ENCODE results near the gene TNFRSF6B. TPM values are rescaled to one million over a fixed set of nuclear protein-coding genes. Genes with fewer than 3 reads are reported as not detected.
A peak's percentile ranks its signal among the peaks of the same experiment; 100 is the strongest.

Gene TNFRSF6B
- total and polyA plus RNA-seq, 8 donors = 0.31 to 31.0 (median 2.1) TPM

GRCh38 chr20:63743210-63743970, 46.9 kb downstream of the TNFRSF6B start:
- H3K9me3 ChIP-seq = no peaks in the 10 kb centered on the region
- H3K27me3 ChIP-seq = no peaks in the 10 kb centered on the region
- no peak for FAIRE-seq
- no peak overlapping the region for H3K27ac ChIP-seq
- H3K4me1 ChIP-seq = peaks cover 8 to 14% (median 10%) of the 10 kb centered on the region in 3 donors
- ATAC-seq = no peak
- H3K36me3 ChIP-seq = peaks cover 0 to 11% (median 6%) of the 10 kb centered on the region in 3 donors
- 89 to 91% methylated on average over 31 of the region's 31 CpGs for WGBS, 2 donors
- DNase-seq = peak in 2 of 6 donors; percentile 32 to 70
- intact Hi-C loops (cut with DNase I) = no loop called here
- H3K4me3 ChIP-seq = no peak overlapping the region
- TF ChIP-seq, protein P1, sequence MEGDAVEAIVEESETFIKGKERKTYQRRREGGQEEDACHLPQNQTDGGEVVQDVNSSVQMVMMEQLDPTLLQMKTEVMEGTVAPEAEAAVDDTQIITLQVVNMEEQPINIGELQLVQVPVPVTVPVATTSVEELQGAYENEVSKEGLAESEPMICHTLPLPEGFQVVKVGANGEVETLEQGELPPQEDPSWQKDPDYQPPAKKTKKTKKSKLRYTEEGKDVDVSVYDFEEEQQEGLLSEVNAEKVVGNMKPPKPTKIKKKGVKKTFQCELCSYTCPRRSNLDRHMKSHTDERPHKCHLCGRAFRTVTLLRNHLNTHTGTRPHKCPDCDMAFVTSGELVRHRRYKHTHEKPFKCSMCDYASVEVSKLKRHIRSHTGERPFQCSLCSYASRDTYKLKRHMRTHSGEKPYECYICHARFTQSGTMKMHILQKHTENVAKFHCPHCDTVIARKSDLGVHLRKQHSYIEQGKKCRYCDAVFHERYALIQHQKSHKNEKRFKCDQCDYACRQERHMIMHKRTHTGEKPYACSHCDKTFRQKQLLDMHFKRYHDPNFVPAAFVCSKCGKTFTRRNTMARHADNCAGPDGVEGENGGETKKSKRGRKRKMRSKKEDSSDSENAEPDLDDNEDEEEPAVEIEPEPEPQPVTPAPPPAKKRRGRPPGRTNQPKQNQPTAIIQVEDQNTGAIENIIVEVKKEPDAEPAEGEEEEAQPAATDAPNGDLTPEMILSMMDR (IDR thresholded peaks at IDR 0.05) = no peak

- H3K27me3 ChIP-seq = no peaks in the 10 kb centered on the region
- no peak overlapping the region for H3K4me3 ChIP-seq
- no peak for DNase-seq
- no peak for ATAC-seq
- no peak for FAIRE-seq
- H3K36me3 ChIP-seq = peaks cover 0 to 11% (median 6%) of the 10 kb centered on the region in 3 donors
- intact Hi-C loops (cut with DNase I) = no loop called here
- TF ChIP-seq, protein P1 (IDR thresholded peaks at IDR 0.05) = no peak
- H3K27ac ChIP-seq = no peak overlapping the region
- peaks cover 4 to 10% (median 6%) of the 10 kb centered on the region in 3 donors for H3K4me1 ChIP-seq
- WGBS, 2 donors = 69 to 74% methylated on average over 4 of the region's 4 CpGs
- H3K9me3 ChIP-seq = no peaks in the 10 kb centered on the region
Measured at GRCh38 chr20:63744158-63744557, 47.7 kb downstream of the TNFRSF6B start.

DNA sequence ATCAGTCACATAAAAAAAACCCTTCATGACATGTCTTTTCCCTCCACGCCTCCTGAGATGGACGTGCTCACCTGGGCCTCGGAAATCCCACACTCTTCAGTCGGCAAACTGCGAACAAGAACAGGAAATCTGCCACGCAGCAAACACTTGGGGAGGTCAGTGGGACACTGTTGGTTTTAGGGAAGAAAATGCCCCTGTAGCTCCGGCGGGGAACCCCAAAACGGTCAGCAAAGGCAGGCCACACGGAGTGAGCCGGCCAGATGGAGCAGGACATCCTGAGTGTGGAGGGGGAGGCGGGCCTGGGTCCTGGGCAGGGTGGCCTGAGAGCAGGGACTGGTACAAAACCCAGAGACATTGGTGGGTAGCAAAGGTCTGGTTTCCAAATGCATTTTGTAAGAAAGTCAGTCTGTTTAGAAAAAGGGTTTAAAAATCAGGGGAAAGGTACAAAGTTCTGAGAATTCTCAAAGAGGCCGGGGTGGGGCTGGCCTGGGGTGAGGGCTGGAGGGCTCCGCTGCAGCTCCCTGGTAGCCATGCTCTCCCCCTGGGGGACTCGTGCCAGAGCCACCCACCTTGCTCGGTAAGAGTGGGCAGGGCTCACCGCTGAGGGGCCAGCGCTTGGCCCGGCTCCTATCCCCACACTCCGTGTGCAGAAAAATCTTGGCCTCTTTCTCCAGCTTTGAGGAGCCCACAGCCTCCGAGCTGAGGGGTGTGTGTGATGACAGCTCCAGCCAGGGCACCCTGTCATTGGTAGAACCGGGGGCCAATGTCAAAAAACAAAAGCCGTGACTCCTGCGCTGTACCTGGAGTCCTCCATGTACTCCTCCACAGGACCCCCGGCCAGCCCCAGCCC, 48.3 kb downstream of the TNFRSF6B start:
- ATAC-seq (no peak), FAIRE-seq (no peak), DNase-seq (peak in 1 of 6 donors; percentile 31)
- Histone ChIP-seq H3K36me3 (peaks cover 0 to 11% (median 6%) of the 10 kb centered on the region in 3 donors), H3K27ac (no peak overlapping the region), H3K9me3 (no peaks in the 10 kb centered on the region), H3K4me3 (no peak overlapping the region), H3K4me1 (peaks cover 4 to 10% (median 6%) of the 10 kb centered on the region in 3 donors), H3K27me3 (no peaks in the 10 kb centered on the region)
- intact Hi-C loops (cut with DNase I) = no loop called here
- 77 to 80% methylated on average over 25 of the region's 25 CpGs for WGBS, 2 donors
- TF ChIP-seq, protein P1 (IDR thresholded peaks at IDR 0.05) = no peak

GRCh38 chr20:63745424-63745805, 49.0 kb downstream of the TNFRSF6B start:
- TF ChIP-seq, protein P1 (IDR thresholded peaks at IDR 0.05) = no peak
- intact Hi-C loops (cut with DNase I) = no loop called here
- FAIRE-seq (no peak), DNase-seq (no peak), ATAC-seq (no peak)
- Histone ChIP-seq H3K9me3 (no peaks in the 10 kb centered on the region), H3K36me3 (peaks cover 0 to 11% (median 6%) of the 10 kb centered on the region in 3 donors), H3K27me3 (no peaks in the 10 kb centered on the region), H3K4me1 (peaks cover 4 to 10% (median 6%) of the 10 kb centered on the region in 3 donors), H3K4me3 (no peak overlapping the region), H3K27ac (no peak overlapping the region)
- 80 to 83% methylated on average over 15 of the region's 15 CpGs for WGBS, 2 donors

All from pancreas (tissue), 10 donors.